ENCODE data around the gene SCGB1C1. TPM values are rescaled to one million over a fixed set of nuclear protein-coding genes. Genes with fewer than 3 reads are reported as not detected.

Gene SCGB1C1
- total RNA-seq, 2 donors from 2014 or later: not detected

DNA sequence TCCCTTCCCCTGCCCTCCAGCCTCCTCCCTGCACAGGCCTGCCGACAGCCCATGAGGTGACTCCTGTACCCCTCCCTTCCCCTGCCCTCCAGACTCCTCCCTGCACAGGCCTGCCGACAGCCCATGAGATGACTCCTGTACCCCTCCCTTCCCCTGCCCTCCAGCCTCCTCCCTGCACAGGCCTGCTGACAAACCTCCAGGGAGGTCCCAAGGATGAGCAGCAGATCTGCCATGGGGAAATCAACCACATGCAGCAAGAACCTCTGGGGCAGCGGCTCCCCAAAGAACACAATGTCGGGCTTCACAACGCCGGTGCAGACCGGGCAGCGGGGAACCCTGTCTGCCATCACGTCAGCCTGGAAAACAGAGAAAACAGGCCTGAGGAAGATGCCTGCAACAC lies 31.0 kb downstream of the SCGB1C1 start:
- Histone ChIP-seq H3K36me3 (ENCODE audit: control insufficient read depth, insufficient read depth, low read length) (peaks cover 3% of the 10 kb centered on the region), H3K4me1 (ENCODE audit: control insufficient read depth, insufficient read depth, low read length) (peaks cover 3% of the 10 kb centered on the region), H3K27ac (ENCODE audit: low read depth, low read length) (no peak overlapping the region), H3K9ac (ENCODE audit: extremely low read depth, low read length, poor library complexity, severe bottlenecking) (no peak overlapping the region), H3K4me3 (ENCODE audit: low read length) (no peak overlapping the region), H3K27me3 (ENCODE audit: control insufficient read depth, insufficient read depth, low read length, poor library complexity, severe bottlenecking) (no peaks in the 10 kb centered on the region), H3K9me3 (ENCODE audit: control insufficient read depth, low read length) (no peaks in the 10 kb centered on the region)
- TF ChIP-seq, protein P1, sequence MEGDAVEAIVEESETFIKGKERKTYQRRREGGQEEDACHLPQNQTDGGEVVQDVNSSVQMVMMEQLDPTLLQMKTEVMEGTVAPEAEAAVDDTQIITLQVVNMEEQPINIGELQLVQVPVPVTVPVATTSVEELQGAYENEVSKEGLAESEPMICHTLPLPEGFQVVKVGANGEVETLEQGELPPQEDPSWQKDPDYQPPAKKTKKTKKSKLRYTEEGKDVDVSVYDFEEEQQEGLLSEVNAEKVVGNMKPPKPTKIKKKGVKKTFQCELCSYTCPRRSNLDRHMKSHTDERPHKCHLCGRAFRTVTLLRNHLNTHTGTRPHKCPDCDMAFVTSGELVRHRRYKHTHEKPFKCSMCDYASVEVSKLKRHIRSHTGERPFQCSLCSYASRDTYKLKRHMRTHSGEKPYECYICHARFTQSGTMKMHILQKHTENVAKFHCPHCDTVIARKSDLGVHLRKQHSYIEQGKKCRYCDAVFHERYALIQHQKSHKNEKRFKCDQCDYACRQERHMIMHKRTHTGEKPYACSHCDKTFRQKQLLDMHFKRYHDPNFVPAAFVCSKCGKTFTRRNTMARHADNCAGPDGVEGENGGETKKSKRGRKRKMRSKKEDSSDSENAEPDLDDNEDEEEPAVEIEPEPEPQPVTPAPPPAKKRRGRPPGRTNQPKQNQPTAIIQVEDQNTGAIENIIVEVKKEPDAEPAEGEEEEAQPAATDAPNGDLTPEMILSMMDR (conservative IDR thresholded peaks at IDR 0.05): no peak
- peak; percentile 17 for DNase-seq
- H3K27ac Mint-ChIP-seq: no peak overlapping the region
- H3K4me3 Mint-ChIP-seq: no peak overlapping the region
- no peaks in the 10 kb centered on the region for H3K4me1 Mint-ChIP-seq
- WGBS, 2 experiments (ENCODE audit: insufficient coverage in 1 of 2, insufficient read length in 1 of 2): 94% methylated on average over 9 of the region's 9 CpGs; no CpG with 5 or more reads in 1 of the 2 experiments
- H3K9me3 Mint-ChIP-seq: no peaks in the 10 kb centered on the region
- no peaks in the 10 kb centered on the region for H3K27me3 Mint-ChIP-seq (ENCODE audit: insufficient read depth)
- peaks cover 20% of the 10 kb centered on the region for H3K36me3 Mint-ChIP-seq (ENCODE audit: low read depth)

DNA sequence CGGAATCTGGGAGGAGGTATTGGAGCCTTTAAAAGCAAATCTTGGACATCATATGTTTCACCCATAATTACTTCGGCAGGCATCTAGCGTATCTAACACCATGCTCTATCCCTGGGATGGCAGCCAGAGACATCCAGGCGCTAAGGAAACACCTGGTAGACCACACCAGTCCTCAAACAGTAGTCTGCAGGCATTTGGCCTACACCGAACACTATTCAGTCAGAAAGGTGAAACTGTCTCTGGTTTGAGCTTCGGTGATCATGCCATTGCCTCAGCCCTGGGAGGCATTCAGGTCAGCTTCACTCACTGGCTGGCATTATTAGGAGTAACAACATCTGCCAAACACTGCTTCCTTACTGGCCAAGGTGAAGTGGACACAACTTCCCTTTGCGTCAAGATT lies 31.5 kb downstream of the SCGB1C1 start:
- Histone ChIP-seq H3K9ac (ENCODE audit: extremely low read depth, low read length, poor library complexity, severe bottlenecking) (no peak overlapping the region), H3K36me3 (ENCODE audit: control insufficient read depth, insufficient read depth, low read length) (peaks cover 3% of the 10 kb centered on the region), H3K27me3 (ENCODE audit: control insufficient read depth, insufficient read depth, low read length, poor library complexity, severe bottlenecking) (no peaks in the 10 kb centered on the region), H3K27ac (ENCODE audit: low read depth, low read length) (no peak overlapping the region), H3K4me1 (ENCODE audit: control insufficient read depth, insufficient read depth, low read length) (peaks cover 3% of the 10 kb centered on the region), H3K9me3 (ENCODE audit: control insufficient read depth, low read length) (no peaks in the 10 kb centered on the region), H3K4me3 (ENCODE audit: low read length) (no peak overlapping the region)
- no peaks in the 10 kb centered on the region for H3K27me3 Mint-ChIP-seq (ENCODE audit: insufficient read depth)
- DNase-seq: peak; percentile 26
- H3K4me3 Mint-ChIP-seq: no peak overlapping the region
- 95 to 96% methylated on average over 4 to 7 of the region's 7 CpGs for WGBS, 2 experiments (ENCODE audit: insufficient coverage in 1 of 2, insufficient read length in 1 of 2)
- H3K9me3 Mint-ChIP-seq: no peaks in the 10 kb centered on the region
- no peak overlapping the region for H3K27ac Mint-ChIP-seq
- TF ChIP-seq, protein P1 (conservative IDR thresholded peaks at IDR 0.05): no peak
- peaks cover 18% of the 10 kb centered on the region for H3K36me3 Mint-ChIP-seq (ENCODE audit: low read depth)
- no peaks in the 10 kb centered on the region for H3K4me1 Mint-ChIP-seq

DNA sequence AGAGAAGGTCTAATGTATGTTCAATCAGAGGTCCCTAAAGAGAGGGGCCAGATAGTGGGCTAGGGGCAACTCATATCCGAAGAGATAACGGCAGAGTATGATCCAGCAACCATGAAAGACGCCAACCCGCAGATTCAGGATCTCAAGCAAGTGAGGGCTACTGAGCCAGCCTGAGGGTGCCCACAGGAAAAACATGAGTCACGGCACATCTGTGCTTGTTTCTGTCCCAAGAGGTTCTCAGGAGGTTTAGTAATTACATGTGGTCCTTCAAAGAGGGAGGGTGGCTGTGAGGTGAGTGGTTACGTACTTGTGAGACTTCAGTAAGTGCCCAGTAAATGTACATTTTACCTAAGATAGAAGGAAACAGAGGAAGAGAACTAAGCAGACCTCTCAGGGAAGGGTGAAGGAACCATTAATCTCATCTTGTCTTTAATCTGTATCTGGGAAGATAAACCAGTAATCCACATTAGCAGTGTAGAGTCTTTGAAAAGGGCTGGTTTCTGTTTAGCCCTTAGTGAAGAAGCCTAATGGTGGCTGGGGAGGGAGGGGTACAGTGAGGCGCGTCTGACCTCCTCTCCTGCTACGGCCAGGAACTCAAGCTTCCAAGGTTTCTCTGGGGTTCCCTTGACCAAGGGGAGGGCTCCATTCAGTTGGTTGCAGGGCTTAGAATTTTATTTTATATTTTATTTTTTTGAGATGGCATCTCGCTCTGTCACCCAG lies 33.0 kb downstream of the SCGB1C1 start:
- 93 to 94% methylated on average over 9 to 10 of the region's 10 CpGs for WGBS, 2 experiments (ENCODE audit: insufficient coverage in 1 of 2, insufficient read length in 1 of 2)
- DNase-seq: peak; percentile 23
- Mint-ChIP-seq H3K9me3 (no peaks in the 10 kb centered on the region), H3K4me3 (no peak overlapping the region), H3K4me1 (no peaks in the 10 kb centered on the region), H3K27me3 (ENCODE audit: insufficient read depth) (no peaks in the 10 kb centered on the region), H3K36me3 (ENCODE audit: low read depth) (peaks cover 24% of the 10 kb centered on the region), H3K27ac (no peak overlapping the region)
- H3K36me3 ChIP-seq (ENCODE audit: control insufficient read depth, insufficient read depth, low read length): peaks cover 3% of the 10 kb centered on the region
- no peak overlapping the region for H3K27ac ChIP-seq (ENCODE audit: low read depth, low read length)
- TF ChIP-seq, protein P1 (conservative IDR thresholded peaks at IDR 0.05): no peak
- H3K4me3 ChIP-seq (ENCODE audit: low read length): no peak overlapping the region
- H3K9ac ChIP-seq (ENCODE audit: extremely low read depth, low read length, poor library complexity, severe bottlenecking): no peak overlapping the region
- H3K27me3 ChIP-seq (ENCODE audit: control insufficient read depth, insufficient read depth, low read length, poor library complexity, severe bottlenecking): no peaks in the 10 kb centered on the region
- H3K4me1 ChIP-seq (ENCODE audit: control insufficient read depth, insufficient read depth, low read length): peaks cover 3% of the 10 kb centered on the region
- no peaks in the 10 kb centered on the region for H3K9me3 ChIP-seq (ENCODE audit: control insufficient read depth, low read length)
